SK-N-SH (cell line): ENCODE data around the gene TIGD2. TPM values are rescaled to one million over a fixed set of nuclear protein-coding genes. Genes with fewer than 3 reads are reported as not detected.

Experiments
- CTCF ChIA-PET: fragments of 300-600, 350-600 bp; formaldehyde crosslinking; extraction: SDS; loops from one replicate; lab custom pipeline; 2021; lab: Yijun Ruan, JAX
- POLR2A ChIA-PET: fragments of 350-600 bp; sonication (Branson Sonifier 250); formaldehyde crosslinking; extraction: SDS; loops from one replicate; lab custom pipeline; 2020; ENCODE audit warnings: antibody characterized with exemption, inconsistent platforms; lab: Yijun Ruan, JAX
- DNase-seq: peaks from one replicate; pipeline ENCODE4 v3.0.0; 2012
- H2AFZ ChIP-seq: fragments of 200-600 bp; sonication (generic); 2 replicates; pipeline ENCODE4 v1.8.1; 2016; ENCODE audit warnings: antibody characterized with exemption, mild to moderate bottlenecking, low read depth
- H3F3A ChIP-seq: fragments of 200-600 bp; sonication (generic); replicated peaks from 2 replicates; pipeline ENCODE3; 2016; ENCODE audit warnings: antibody characterized with exemption, mild to moderate bottlenecking; ENCODE audit not compliant: insufficient read depth
- H3K27ac ChIP-seq, 2 experiments: fragments of 200-500 bp in 1 of 2; fragments of 200-600 bp in 1 of 2; sonication (Bioruptor generic) in 1 of 2; sonication (generic), shearing (Covaris generic) in 1 of 2; 2 replicates each; pipeline versions ENCODE4 v1.5.1 to v1.6.1; 2014 to 2016; ENCODE audit warnings: low read depth in 2 of 2, inconsistent platforms in 1 of 2, low read length in 1 of 2, mild to moderate bottlenecking in 1 of 2, mixed read lengths in 1 of 2
- H3K27me3 ChIP-seq: fragments of 200-600 bp; sonication (generic), shearing (Covaris generic); 2 replicates; pipeline ENCODE4 v1.6.1; 2016; ENCODE audit warnings: mixed run types; ENCODE audit not compliant: insufficient read depth
- H3K36me3 ChIP-seq, 2 experiments: fragments of 200-500 bp in 1 of 2; fragments of 200-600 bp in 1 of 2; sonication (Bioruptor generic) in 1 of 2; sonication (generic) in 1 of 2; replicated peaks in 1 of 2; 2 replicates each; pipeline versions ENCODE3 to v1.5.1; 2014 to 2016; ENCODE audit warnings: low read length in 1 of 2, mild to moderate bottlenecking in 1 of 2; ENCODE audit not compliant: insufficient read depth in 2 of 2, control insufficient read depth in 1 of 2
- H3K4me1 ChIP-seq, 2 experiments: fragments of 200-500 bp in 1 of 2; fragments of 200-600 bp in 1 of 2; sonication (Bioruptor generic) in 1 of 2; sonication (generic), shearing (Covaris generic) in 1 of 2; 2 replicates each; pipeline versions ENCODE4 v1.5.1 to v1.6.1; 2014 to 2016; ENCODE audit warnings: low read depth in 1 of 2, low read length in 1 of 2, mixed run types in 1 of 2; ENCODE audit not compliant: insufficient read depth in 2 of 2, control insufficient read depth in 1 of 2
- H3K4me2 ChIP-seq: fragments of 200-600 bp; sonication (generic), shearing (Covaris generic); 2 replicates; pipeline ENCODE4 v1.6.1; 2017; ENCODE audit warnings: mixed run types
- H3K4me3 ChIP-seq, 2 experiments: fragments of 200-500 bp in 1 of 2; fragments of 200-600 bp in 1 of 2; sonication (Bioruptor generic) in 1 of 2; sonication (generic), shearing (Covaris generic) in 1 of 2; 2 replicates each; pipeline versions ENCODE4 v1.5.1 to v1.8.1; 2014 to 2016; ENCODE audit warnings: low read depth in 2 of 2, inconsistent platforms in 1 of 2, low read length in 1 of 2, mild to moderate bottlenecking in 1 of 2, mixed read lengths in 1 of 2, moderate library complexity in 1 of 2
- H3K79me2 ChIP-seq: fragments of 200-600 bp; sonication (generic); 2 replicates; pipeline ENCODE4 v1.8.1; 2017; ENCODE audit warnings: mild to moderate bottlenecking; ENCODE audit not compliant: insufficient read depth
- H3K9ac ChIP-seq: fragments of 200-600 bp; sonication (generic); 2 replicates; pipeline ENCODE4 v1.6.1; 2017; ENCODE audit warnings: mixed run types
- H3K9me2 ChIP-seq: fragments of 200-600 bp; sonication (generic); 2 replicates; pipeline ENCODE4 v1.6.1; 2017; ENCODE audit warnings: mixed run types
- H3K9me3 ChIP-seq: fragments of 200-600 bp; sonication (generic); 2 replicates; pipeline ENCODE4 v1.6.1; 2017; ENCODE audit warnings: mixed run types, mild to moderate bottlenecking, moderate library complexity
- H4K20me1 ChIP-seq: fragments of 200-600 bp; sonication (generic); 2 replicates; pipeline ENCODE4 v1.6.1; 2017; ENCODE audit warnings: mild to moderate bottlenecking, mixed run types; ENCODE audit not compliant: insufficient read depth
- FOSL2 ChIP-seq: IDR thresholded peaks from 2 replicates; pipeline ENCODE4 v1.4.0; 2012; ENCODE audit warnings: low read depth, mild to moderate bottlenecking, moderate library complexity, borderline replicate concordance
- FOXJ3 ChIP-seq: sonication (generic); formaldehyde crosslinking; IDR thresholded peaks from 2 replicates; pipeline ENCODE4 v1.5.1; 2020; ENCODE audit warnings: mild to moderate bottlenecking, missing genetic modification reagents
- FOXM1 ChIP-seq: IDR thresholded peaks from 2 replicates; pipeline ENCODE4 v1.4.0; 2012; ENCODE audit warnings: low read depth, mild to moderate bottlenecking
- MXI1 ChIP-seq: IDR thresholded peaks from 2 replicates; pipeline ENCODE4 v1.6.1; 2012; ENCODE audit warnings: mild to moderate bottlenecking, low read depth, low read length, improper control_type of control experiment
- RCOR1 ChIP-seq: fragments of 150-350 bp; IDR thresholded peaks from 2 replicates; pipeline ENCODE4 v1.6.1; 2017; ENCODE audit warnings: antibody characterized with exemption, low read length
- RFX5 ChIP-seq: IDR thresholded peaks from 2 replicates; pipeline ENCODE4 v1.6.1; 2012; ENCODE audit warnings: mild to moderate bottlenecking, improper control_type of control experiment, low read length
- SIN3A ChIP-seq: IDR thresholded peaks from 2 replicates; pipeline ENCODE4 v1.6.1; 2012; ENCODE audit warnings: low read depth, mild to moderate bottlenecking, low read length, moderate library complexity, borderline replicate concordance
- TCF12 ChIP-seq: IDR thresholded peaks from 2 replicates; pipeline ENCODE4 v1.4.0; 2012
- TEAD4 ChIP-seq: IDR thresholded peaks from 2 replicates; pipeline ENCODE4 v1.4.0; 2012; ENCODE audit warnings: mild to moderate bottlenecking, borderline replicate concordance; ENCODE audit not compliant: insufficient read depth
- USF2 ChIP-seq: fragments of 150-350 bp; IDR thresholded peaks from 2 replicates; pipeline ENCODE4 v1.6.1; 2017; ENCODE audit warnings: antibody characterized with exemption, low read length, low read depth, borderline replicate concordance
- WGBS: methylation state at CpG from one replicate; pipeline ENCODE4 v1.1.6; 2017; ENCODE audit warnings: low lambda C conversion rate; 5-methylcytosine and 5-hydroxymethylcytosine counted together
- polyA plus RNA-seq, 3 experiments: library from polyadenylated mRNA; depleted of rRNA; stranded (reverse); fragments of >200 nt; gene quantifications; 2 replicates each; pipeline ENCODE4 v1.2.3, GENCODE V29; 2012
- TF ChIP-seq, protein P1 (sequence below): IDR thresholded peaks from 2 replicates; pipeline ENCODE4; 2012
- TF ChIP-seq, protein P2 (sequence below): fragments of 150-350 bp; IDR thresholded peaks from 2 replicates; pipeline ENCODE4 v1.6.1; 2016; ENCODE audit warnings: mild to moderate bottlenecking, low read depth, low read length
- TF ChIP-seq, protein P3 (sequence below): IDR thresholded peaks from 2 replicates; pipeline ENCODE4 v1.4.0; 2012; ENCODE audit warnings: low read depth, borderline replicate concordance

TIGD2 gene
- polyA plus RNA-seq, 1 of the 3 experiments (the other 2 are of a cell fraction): 0.84 TPM

DNA sequence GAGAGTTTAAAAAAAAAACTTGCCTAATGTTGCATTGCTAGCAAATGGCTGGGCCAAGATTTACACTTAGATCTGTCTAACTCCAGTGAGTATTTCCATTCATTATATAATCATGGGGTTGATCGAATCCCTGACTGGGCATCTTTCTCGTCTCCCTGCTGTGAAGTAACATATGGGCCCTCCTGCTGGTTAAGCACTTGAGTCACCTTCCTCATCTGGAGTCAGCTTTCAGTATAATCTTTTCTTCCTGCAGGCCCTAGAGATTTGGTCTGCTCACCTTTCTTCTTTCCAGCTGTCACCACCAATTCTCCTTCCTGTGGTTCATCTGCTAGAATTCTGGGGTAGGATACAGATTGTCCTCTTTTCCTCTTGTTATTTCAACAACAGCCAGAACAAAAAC, 41.6 kb downstream of the TIGD2 start:
- ChIA-PET CTCF (interaction anchor here (2.4 kb wide), 1 partner anchor 12 kb away, joined by 10 read pairs; no protein-coding TSS in a partner anchor), POLR2A (no interaction called here)
- no peak for DNase-seq
- H4K20me1 ChIP-seq: no peaks in the 10 kb centered on the region
- H3F3A ChIP-seq: no peaks in the 10 kb centered on the region
- WGBS: 36% methylated on average over 2 of the region's 2 CpGs
- H3K9me2 ChIP-seq: no peaks in the 10 kb centered on the region
- H3K27ac ChIP-seq: no peak overlapping the region
- no peaks in the 10 kb centered on the region for H3K36me3 ChIP-seq
- no peak overlapping the region for H3K4me3 ChIP-seq
- H2AFZ ChIP-seq: no peak overlapping the region
- TF ChIP-seq, protein P1, sequence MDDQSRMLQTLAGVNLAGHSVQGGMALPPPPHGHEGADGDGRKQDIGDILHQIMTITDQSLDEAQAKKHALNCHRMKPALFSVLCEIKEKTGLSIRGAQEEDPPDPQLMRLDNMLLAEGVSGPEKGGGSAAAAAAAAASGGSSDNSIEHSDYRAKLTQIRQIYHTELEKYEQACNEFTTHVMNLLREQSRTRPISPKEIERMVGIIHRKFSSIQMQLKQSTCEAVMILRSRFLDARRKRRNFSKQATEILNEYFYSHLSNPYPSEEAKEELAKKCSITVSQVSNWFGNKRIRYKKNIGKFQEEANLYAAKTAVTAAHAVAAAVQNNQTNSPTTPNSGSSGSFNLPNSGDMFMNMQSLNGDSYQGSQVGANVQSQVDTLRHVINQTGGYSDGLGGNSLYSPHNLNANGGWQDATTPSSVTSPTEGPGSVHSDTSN: no peak
- TF ChIP-seq SIN3A (no peak), TEAD4 (no peak), FOSL2 (no peak)
- TF ChIP-seq, protein P2, sequence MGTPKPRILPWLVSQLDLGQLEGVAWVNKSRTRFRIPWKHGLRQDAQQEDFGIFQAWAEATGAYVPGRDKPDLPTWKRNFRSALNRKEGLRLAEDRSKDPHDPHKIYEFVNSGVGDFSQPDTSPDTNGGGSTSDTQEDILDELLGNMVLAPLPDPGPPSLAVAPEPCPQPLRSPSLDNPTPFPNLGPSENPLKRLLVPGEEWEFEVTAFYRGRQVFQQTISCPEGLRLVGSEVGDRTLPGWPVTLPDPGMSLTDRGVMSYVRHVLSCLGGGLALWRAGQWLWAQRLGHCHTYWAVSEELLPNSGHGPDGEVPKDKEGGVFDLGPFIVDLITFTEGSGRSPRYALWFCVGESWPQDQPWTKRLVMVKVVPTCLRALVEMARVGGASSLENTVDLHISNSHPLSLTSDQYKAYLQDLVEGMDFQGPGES: no peak
- TF ChIP-seq, protein P3, sequence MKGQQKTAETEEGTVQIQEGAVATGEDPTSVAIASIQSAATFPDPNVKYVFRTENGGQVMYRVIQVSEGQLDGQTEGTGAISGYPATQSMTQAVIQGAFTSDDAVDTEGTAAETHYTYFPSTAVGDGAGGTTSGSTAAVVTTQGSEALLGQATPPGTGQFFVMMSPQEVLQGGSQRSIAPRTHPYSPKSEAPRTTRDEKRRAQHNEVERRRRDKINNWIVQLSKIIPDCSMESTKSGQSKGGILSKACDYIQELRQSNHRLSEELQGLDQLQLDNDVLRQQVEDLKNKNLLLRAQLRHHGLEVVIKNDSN: no peak
- H3K79me2 ChIP-seq: no peaks in the 10 kb centered on the region
- H3K27me3 ChIP-seq: no peaks in the 10 kb centered on the region
- H3K9ac ChIP-seq: no peak overlapping the region
- H3K4me1 ChIP-seq: no peaks in the 10 kb centered on the region
- no peak overlapping the region for H3K4me2 ChIP-seq
- no peaks in the 10 kb centered on the region for H3K9me3 ChIP-seq

GRCh38 chr4:89156174-89156914, 45.0 kb downstream of the TIGD2 start:
- Histone ChIP-seq H3K79me2 (no peaks in the 10 kb centered on the region), H3K9me2 (no peaks in the 10 kb centered on the region), H3K4me3 (no peak overlapping the region), H3K4me1 (no peaks in the 10 kb centered on the region), H3K27me3 (no peaks in the 10 kb centered on the region), H3K9ac (no peak overlapping the region), H3K4me2 (no peak overlapping the region), H2AFZ (no peak overlapping the region), H3F3A (no peaks in the 10 kb centered on the region), H3K27ac (no peak overlapping the region), H4K20me1 (no peaks in the 10 kb centered on the region), H3K36me3 (no peaks in the 10 kb centered on the region), H3K9me3 (no peaks in the 10 kb centered on the region)
- 89% methylated on average over 12 of the region's 12 CpGs for WGBS
- no peak for DNase-seq
- ChIA-PET CTCF (no interaction called here), POLR2A (no interaction called here)
- TF ChIP-seq, protein P3: no peak
- TF ChIP-seq FOXM1: no peak
- TF ChIP-seq TCF12: no peak
- no peak for TF ChIP-seq FOXJ3 (CRISPR knock-in tag)
- no peak for TF ChIP-seq SIN3A
- TF ChIP-seq RFX5: no peak
- TF ChIP-seq, protein P2: no peak
- TF ChIP-seq, protein P1: no peak
- TF ChIP-seq TEAD4: no peak
- no peak for TF ChIP-seq RCOR1
- no peak for TF ChIP-seq MXI1
- no peak for TF ChIP-seq USF2
